ENCODE results near the gene CDH15.
"Not testable (repeated sequence)": the region's sequence is repeated elsewhere in the genome, so short reads cannot be mapped to it uniquely, and the experiment has no call there.

The CDH15 gene

GRCh38 chr16:89188471-89189357 lies 17.2 kb downstream of the CDH15 start:
- not testable (repeated sequence) for DNase-seq

DNA sequence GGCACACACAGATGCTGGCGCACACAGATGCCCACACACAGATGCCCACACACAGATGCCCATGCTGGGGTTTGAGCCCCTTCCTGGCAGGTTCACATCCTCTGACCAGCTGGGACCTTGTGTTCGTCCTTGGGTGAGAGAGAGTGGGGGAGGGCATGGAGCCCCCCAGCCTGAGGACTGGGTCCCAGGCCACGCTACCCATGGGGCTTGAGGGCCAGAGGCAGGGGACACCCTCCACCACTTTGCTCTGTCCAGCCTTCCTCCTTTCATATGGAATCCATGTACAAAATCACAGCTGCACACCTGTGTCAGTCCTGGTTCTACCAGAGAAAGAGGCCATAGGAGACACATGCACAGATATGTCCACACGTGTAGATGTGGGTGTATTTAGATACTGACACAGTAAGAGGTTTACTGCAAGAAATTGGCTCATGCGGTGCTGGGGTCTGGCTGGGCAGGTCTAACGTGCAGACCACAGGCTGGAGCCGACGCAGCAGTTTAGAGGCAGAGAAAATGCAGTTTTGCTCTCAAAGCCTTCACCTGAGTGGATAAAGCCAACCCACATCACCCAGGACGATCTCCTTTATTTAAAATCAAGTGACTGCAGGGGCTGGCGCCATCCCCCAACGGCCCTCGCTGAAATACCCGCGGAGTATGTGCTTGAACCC lies 17.9 kb downstream of the CDH15 start:
- no peak for DNase-seq

- DNase-seq: no peak
Observed at GRCh38 chr16:89190150-89190958, 18.8 kb downstream of the CDH15 start.

DNA sequence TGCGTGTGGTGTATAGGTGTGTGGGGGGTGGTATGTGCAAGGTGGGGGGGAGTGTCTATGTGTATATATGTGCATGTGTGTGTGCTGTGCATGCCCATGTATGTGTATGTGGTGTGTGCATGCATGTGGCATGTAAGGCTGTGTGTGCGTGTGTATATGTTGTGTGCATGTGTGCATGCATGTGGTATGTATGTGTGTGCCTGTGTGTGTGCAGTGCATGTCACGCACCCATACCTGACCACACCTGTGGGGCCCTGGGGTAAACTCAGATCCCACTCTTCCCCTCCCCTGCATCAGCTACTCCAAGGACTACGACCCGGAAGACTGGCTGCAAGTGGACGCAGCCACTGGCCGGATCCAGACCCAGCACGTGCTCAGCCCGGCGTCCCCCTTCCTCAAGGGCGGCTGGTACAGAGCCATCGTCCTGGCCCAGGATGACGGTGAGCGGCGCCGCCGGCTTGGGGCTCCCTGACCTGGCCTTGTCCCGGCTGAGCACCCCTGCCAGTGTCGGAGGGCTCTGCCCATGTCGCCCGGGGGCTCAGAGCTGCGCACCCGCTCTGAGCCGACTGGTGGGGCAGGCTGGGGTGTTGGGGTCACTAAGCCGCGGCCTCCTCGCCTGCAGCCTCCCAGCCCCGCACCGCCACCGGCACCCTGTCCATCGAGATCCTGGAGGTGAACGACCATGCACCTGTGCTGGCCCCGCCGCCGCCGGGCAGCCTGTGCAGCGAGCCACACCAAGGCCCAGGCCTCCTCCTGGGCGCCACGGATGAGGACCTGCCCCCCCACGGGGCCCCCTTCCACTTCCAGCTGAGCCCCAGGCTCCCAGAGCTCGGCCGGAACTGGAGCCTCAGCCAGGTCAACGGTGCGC lies 19.7 kb downstream of the CDH15 start:
- no peak for DNase-seq

DNA sequence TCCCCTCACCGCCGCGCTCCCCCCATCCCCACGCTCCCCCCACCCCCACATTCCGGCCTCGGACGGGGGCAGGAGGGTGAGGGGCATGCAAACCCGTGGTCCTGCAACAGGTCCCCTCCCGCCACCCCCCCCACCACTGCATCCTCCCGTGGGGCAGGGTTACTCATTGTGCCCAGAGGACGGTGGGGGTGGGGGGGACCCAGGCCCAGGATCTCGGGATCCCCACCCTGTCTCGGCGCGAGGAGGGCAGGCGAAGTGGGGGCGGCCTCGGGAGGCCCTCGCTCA lies 20.3 kb downstream of the CDH15 start:
- DNase-seq: no peak

DNA sequence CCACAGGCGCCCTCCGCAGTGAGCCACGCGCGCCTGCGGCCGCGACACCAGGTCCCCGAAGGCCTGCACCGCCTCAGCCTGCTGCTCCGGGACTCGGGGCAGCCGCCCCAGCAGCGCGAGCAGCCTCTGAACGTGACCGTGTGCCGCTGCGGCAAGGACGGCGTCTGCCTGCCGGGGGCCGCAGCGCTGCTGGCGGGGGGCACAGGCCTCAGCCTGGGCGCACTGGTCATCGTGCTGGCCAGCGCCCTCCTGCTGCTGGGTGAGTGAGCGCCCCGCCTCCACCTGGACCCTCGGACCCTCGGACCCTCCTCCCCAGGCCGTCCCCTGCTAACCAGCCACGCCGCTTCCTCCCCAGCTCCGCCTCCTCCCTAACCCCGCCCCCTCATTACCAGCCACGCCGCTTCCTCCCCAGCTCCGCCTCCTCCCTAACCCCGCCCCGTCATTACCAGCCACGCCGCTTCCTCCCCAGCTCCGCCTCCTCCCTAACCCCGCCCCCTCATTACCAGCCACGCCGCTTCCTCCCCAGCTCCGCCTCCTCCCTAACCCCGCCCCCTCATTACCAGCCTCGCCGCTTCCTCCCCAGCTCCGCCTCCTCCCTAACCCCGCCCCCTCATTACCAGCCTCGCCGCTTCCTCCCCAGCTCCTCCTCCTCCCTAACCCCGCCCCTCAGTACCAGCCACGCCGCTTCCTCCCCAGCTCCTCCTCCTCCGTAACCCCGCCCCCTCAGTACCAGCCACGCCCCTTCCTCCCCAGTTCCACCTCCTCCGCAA lies 20.8 kb downstream of the CDH15 start:
- DNase-seq: not testable (repeated sequence)

- DNase-seq: no peak
Observed at GRCh38 chr16:89192956-89193575, 21.5 kb downstream of the CDH15 start.

DNA sequence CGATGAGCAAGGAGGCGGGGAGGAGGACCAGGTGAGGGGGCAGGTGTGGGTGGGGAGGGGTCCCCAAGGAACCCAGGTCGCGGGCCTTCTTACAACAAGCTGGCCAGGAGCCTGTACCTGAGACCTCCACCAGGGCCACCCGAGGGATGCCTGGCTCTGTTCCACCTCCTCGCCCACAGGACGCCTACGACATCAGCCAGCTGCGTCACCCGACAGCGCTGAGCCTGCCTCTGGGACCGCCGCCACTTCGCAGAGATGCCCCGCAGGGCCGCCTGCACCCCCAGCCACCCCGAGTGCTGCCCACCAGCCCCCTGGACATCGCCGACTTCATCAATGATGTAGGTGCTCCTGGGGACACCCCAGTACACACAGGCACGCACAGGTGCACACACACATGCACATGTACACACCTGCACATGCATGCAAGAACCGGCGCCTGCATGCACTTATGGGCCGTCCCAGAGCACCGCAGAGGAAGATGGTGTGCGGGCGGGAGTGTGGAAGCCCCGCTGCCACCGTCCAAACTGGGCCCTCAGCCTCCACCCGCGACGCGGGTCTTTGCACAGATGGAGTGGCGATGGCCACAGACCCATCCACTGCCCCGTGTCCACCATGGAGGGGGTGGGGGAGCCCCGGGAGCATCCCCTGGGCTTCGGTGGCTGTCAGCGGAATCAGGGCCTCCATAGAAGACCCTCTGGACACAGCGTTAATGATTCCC lies 22.2 kb downstream of the CDH15 start:
- DNase-seq: no peak

- DNase-seq: no peak
Observed at GRCh38 chr16:89194340-89195311, 23.1 kb downstream of the CDH15 start.

- DNase-seq: no peak
Observed at GRCh38 chr16:89195521-89196171, 24.1 kb downstream of the CDH15 start.

GRCh38 chr16:89197033-89197632 lies 25.6 kb downstream of the CDH15 start:
- DNase-seq: no peak

DNA sequence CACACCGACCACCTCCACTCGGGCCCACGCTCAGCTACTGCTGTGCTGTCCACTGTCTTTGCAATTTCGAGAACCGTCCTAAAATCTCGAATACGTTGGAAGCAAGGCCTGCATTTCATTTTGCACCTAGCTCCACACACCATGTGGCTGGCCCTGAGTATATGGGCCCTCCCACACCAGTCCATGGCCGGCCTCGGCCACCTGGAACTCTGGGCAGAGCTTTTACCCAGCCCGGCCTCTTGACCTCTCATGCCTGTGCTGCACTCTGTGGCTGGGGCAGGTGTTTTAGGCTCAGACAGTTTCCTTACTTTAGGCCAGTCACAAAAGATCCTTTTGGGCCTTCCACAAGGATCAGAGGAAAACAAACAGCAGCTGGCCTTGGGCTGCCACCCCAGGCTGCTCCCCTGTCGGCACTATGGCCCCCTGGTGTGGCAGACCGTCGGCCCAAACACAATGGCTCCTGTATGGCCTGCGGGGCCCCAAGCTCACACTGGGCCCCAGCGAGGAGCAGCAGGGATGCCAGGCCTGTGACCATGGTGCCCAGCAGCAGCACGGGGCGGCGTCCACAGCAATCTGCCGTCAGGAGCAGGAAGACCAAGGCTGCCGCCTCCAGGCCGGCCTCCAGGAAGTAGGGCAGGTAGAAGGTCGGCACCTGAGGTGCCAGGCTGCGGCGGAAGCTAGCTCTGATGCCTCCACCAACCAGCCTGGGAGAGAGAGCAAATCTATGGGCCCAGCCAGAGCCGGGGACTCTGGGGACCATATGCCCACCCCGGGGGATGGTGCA lies 26.3 kb downstream of the CDH15 start:
- DNase-seq: no peak

- DNase-seq: no peak
Observed at GRCh38 chr16:89198417-89199240, 27.1 kb downstream of the CDH15 start.

DNA sequence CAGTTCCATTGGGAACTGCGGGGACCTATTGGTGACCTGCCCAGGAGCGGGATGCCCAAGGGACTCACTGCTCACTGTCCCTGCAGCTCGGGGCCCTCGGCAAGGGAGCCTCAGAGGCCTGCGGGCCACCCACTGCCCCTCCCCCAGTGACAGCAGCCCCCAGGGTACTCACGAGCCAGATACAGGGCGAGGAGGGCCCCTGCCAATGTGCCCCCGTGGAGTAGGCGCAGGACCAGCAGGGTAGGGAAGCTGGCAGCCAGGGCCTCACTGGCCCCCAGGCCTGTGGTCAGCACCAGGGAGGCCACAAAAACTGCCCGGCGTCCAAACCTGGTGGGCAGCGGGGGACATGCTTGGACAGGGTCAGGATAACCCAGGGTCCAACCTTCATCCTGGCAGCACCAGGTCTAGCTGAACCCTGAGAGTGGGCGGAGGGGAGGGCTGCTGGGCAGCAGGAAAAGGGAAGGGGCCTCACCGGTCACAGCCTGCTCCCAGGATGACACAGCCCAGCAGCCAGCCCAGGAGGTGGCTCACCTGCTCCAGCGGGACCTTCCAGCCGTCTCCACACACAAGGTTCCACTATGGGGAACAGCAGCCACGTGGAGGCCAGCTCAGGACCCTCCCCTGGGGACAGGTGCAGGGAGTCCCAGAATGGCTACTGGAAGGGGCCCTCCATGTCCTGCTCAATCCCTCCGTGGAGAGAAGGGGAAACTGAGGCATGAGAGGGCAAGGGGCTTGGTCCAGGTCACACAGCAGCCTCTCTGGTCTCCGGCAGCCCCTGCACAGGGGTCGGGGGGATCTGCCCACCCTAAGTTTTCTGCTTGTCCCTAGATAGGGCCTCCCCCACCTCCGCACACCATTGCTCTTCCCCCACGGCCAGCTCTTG lies 27.9 kb downstream of the CDH15 start:
- DNase-seq: no peak

- no peak for DNase-seq
Observed at GRCh38 chr16:89200124-89200849, 28.7 kb downstream of the CDH15 start, which contains the start of gene SLC22A31. Gene SLC22A31, minus strand, starts transcription at chr16:89200537. Its CDS starts 36 bp downstream, at chr16:89200501.
